H4 (cell line): Measurements from ENCODE around the gene C21orf58. TPM values are rescaled to one million over a fixed set of nuclear protein-coding genes. Genes with fewer than 3 reads are reported as not detected.

ENCODE experiments used
- DNase-seq: peaks from one replicate; pipeline ENCODE4 v3.0.0-alpha.2; 2015; ENCODE audit warnings: low spot score
- total RNA-seq: library from RNA; depleted of rRNA; stranded (reverse); fragments of >200 nt; shearing (Covaris generic); gene quantifications from 2 replicates; pipeline ENCODE4 v1.2.3, GENCODE V29; 2014

C21orf58 gene
- total RNA-seq, 1 experiment from 2014 or later = 7.7 TPM

- DNase-seq = no peak
Measured at GRCh38 chr21:46295996-46296752, 27.5 kb downstream of the C21orf58 start.

DNA sequence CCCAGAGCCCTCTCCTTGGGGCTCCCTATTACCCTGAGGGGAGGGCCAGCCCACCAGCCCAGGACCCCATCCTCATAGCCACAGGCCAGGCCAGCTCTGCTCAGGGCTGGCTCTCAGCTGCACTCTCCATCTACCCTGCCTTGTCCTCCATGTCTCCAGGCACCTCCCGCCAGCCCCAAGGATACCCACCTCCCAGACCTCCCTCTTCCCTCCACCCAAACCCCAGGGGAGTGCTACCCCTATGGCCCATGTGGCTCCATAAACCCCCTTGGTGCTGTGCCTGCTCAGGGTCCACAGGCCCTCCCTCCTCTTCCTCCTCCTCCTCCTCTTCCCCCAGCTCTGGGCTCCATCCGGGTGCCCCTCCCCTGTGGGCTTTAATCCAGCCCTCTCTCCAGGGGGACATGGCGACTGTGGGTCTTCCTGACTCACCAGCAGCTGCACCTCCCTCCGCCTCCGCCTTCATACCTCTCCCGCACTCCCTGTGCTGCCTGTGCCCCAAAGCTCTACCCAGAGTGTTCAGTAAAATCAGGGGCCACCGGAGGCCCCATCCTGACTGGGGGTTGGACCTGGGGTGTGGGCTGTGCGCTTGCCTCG is 28.4 kb downstream of the C21orf58 start:
- DNase-seq = no peak

- DNase-seq = peak; percentile 45
Measured at GRCh38 chr21:46294647-46295176, 29.0 kb downstream of the C21orf58 start.

DNA sequence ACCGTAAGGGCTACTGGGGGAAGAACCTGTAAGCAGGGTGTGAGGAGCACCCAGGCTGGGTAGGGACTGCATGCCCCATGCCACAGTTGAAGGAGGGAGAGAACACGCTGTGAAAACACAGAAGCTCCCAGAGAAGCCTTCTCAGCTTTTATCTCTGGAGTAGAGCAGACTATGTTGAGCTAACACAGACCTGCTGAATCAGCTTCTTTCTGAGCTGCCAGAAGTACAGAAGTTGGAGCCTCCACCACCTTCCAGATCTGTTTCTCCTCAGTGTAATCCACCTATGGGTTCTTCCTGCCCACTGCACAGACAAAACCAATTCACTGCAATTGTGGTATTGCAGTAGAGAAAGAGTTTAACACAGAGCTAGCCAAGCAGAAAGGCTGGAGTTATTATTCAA is 32.1 kb downstream of the C21orf58 start:
- DNase-seq = no peak

- DNase-seq = no peak
Measured at GRCh38 chr21:46289655-46290179, 34.0 kb downstream of the C21orf58 start.

GRCh38 chr21:46287541-46287940 is 36.1 kb downstream of the C21orf58 start:
- DNase-seq = no peak

DNA sequence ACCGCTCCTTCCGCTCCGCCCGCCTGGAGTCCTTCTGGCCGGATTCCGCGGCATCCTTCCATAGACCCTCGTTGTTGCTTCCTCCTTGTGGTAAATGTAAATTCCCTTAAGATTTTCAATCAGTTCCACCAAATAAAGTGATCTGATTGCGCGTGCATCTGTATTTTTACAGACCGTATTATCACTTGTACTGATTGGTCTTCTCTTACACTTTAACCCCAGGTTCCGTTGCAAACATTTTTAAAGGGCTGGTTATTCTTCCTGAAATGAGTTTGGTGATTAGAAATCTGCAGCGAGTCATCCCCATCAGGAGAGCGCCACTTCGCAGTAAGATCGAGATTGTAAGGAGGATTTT is 37.0 kb downstream of the C21orf58 start:
- no peak for DNase-seq

DNA sequence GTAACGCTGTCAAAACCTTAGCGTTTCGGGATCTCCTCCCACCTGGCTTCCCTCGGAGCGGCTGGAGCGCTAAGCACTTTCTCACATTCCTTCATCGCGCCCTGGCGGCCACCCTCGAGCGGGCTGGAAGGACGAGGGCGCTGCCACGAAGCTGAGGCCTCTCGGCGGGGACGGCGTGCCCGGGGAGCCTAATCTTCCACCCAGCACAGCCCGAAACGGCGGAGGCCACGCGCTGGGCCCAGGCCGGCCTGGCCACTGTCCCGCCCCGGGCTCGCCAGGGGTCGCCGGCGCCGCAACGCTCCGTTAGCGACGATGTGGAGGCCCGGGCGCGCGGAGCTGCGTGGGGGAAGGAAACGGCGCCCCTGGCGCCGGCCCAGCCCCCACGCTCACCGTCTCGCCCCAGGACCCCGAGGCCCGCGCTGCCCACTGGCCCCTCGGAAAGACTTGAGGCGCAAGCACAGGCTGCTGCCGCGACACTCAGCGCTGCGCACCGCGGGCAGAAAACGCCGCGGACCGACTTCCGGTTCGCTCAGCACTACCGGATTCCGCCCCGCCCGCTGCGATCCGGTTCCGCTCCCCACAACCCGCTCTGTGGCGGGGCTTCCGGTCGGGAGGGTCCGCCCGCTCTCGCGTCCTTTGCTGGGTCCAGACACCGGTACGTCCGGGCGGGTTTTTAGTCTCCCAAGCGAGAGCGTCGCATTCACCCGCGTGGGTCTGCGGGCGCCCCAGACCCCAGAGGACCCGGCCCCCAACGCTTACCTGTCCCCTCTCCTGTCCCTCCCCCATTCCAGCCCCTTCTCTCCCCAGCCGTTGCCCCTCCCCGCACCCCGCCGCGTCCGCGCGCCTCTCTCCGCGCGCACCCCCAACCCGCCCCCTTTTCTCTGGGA is 37.7 kb downstream of the C21orf58 start, which contains the start of gene YBEY:
Gene YBEY (plus strand): TSS at position 582 of the 887 bp plus-strand sequence. CDS start 572 bp downstream, outside the sequence.
- DNase-seq = peak; percentile 89

DNA sequence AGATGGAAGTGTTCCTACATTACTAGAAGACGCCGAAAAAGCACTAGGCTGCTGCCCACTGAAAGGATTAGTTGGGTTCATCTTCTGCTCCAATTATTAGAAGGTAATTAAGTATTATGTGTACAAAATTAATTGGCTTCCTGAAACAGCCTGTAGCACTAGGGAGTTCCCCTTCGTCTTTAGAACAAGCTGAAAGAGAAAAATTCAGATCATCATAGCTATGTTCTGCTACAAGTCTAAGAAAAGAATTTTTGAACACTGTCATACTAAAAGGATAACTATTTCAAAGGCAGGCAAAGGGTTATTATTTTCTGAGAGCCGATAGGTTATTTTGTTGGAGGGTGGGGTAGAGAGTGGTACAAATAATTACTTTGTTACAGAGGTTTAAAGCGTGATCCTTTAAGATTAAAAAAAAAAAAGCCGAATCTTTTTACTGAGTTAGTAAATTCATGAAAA is 38.4 kb downstream of the C21orf58 start, which contains the start of gene MCM3AP:
Gene MCM3AP (minus strand): TSS at position 406 of the 456 bp plus-strand sequence. CDS start 325 bp downstream, at position 81.
- DNase-seq = no peak

DNA sequence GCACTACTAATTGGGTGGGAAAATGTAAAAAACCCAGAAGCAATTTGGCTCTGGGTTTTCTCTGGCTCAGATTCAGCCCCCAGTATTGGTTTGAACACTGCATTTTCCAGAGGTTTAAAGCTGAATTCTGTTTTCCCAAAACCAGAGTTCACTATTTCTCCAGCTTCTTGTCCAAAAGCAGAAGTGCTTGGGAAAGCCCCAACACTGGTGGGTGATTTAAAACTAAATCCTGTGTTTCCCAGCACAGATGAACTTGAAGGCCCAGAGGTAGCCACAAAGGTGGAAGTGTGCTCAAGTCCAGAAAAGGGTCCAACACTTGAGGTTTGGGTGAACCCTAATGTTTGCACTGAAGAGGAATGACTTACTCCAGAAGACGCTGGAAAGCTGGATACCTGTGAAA is 38.9 kb downstream of the C21orf58 start:
- DNase-seq = no peak

GRCh38 chr21:46284077-46284644 is 39.5 kb downstream of the C21orf58 start:
- no peak for DNase-seq

DNA sequence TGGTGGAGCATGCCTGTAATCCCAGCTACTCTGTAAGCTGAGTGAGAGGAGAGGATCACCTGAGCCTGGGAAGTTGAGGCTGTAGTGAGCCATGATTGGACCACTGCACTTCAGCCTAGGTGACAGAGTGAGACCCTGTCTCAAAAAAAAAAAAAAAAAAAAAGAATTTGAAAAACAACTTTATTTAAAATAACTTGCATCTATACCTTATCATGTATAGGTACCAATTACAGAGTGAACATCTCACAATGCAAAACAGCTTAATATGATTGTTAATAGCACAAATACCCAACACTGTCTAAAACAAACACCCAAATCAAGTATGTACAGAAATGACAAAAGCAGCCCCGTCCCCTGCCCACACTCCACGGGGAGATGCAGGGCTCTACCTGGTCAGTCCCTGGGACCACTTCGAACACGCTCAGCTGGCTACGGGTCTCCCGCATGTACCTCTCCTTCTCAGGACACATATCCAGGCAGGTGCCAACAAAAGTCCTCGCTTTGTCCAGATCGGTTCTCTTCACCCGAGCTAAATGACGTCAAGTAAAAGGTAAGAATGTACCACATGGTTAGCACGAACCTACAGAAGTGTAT is 48.8 kb downstream of the C21orf58 start:
- DNase-seq = no peak

DNA sequence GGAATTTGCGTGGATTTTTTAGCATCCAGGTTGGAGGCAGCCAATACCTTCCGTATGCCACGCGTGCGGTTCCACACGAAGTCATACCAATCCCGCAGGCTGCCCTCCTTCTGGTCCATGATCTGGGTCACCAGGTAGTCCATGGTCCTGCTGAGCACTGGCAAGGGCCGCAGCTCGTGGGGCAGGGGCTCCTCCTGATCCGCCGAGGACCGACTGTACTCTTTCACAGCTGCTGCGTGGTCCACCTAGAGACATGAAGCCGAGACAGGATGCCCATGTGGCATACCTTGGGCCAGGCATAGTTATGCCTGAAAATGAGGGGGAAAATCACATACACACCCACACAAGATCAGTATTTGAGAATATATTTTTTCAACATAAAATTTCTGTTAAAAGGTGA is 50.3 kb downstream of the C21orf58 start:
- DNase-seq = no peak

GRCh38 chr21:46269466-46269865 is 54.2 kb downstream of the C21orf58 start:
- DNase-seq = no peak

GRCh38 chr21:46268371-46268770 is 55.3 kb downstream of the C21orf58 start:
- no peak for DNase-seq

DNA sequence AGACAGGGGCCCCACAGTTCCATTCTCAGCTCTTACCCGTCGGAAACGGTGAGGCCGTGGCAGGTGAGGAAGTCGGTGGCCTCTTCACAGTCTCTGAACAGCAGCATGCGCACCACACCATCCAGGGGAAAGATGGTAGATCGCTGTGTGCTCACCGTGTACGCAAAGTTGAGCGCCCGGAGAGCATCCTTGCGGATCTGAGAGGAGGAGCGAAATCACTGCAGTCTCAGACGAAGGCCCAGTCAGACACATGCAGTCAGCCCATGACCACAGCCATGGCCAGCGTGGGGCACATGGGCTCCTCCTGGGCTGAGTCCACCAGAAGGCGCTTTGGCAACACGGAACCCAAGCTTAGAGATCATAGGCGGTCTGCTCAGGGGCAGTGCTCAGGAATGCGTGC is 56.7 kb downstream of the C21orf58 start:
- DNase-seq = no peak

DNA sequence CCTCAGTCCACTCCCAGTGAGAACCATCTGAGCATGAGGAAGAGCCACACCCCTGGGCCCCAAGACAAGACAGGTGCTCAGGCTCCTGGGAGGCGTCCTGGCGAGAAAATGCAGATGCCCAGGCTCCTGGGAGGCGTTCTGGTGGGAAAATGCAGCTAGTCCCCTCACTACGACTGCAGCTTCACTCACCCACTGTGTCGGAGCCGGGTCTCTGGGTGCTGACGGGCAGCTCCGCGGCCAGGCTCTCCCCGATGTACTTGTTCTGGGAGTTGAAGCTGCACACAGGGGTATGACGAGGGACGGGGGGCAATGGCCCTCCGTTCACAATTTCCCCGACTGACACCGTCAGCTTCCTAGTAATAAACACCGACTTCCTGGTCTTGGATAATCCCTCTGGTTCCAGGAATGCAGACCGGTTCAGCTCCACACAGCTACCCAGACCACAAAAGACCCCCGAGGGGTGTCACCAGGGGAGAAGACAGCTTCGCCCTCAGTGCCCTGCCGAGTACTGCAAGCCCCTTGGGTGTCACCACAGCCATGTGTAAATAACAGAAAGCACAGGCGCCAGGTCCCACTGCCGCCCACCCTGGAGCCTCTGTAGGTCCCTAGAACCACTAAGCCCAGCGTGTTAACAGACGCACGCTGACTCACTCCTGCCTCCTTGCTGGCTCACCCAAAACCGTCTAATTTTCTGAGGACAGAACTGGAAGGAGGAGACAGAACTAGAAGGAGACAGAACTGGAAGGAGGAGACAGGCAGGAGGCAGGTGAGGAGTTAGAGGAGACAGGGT is 57.7 kb downstream of the C21orf58 start:
- DNase-seq = no peak

DNA sequence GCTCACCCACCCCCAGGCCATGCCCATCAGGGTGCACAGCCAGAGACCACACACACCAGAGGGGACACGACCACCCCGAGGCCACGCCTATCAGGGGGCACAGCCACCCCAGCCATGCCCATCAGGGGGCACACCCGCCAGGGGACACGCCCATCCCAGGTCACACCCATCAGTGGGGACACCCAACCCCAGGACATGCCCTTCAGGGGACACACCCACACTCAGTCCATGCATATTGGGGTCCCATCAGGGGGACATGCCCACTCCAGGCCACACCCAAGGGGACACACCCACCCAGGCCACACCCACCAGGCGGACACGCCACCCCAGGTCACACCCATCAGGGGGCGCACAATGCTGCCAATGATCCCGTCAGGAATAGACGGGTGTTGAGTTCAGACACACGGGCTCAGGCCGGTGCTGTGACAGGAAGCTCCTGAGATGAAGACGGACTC is 59.0 kb downstream of the C21orf58 start:
- no peak for DNase-seq

- DNase-seq = no peak
Measured at GRCh38 chr21:46264046-46264689, 59.5 kb downstream of the C21orf58 start.
